ENCODE measurements around the gene BNC2.

- TF ChIP-seq, protein P1, sequence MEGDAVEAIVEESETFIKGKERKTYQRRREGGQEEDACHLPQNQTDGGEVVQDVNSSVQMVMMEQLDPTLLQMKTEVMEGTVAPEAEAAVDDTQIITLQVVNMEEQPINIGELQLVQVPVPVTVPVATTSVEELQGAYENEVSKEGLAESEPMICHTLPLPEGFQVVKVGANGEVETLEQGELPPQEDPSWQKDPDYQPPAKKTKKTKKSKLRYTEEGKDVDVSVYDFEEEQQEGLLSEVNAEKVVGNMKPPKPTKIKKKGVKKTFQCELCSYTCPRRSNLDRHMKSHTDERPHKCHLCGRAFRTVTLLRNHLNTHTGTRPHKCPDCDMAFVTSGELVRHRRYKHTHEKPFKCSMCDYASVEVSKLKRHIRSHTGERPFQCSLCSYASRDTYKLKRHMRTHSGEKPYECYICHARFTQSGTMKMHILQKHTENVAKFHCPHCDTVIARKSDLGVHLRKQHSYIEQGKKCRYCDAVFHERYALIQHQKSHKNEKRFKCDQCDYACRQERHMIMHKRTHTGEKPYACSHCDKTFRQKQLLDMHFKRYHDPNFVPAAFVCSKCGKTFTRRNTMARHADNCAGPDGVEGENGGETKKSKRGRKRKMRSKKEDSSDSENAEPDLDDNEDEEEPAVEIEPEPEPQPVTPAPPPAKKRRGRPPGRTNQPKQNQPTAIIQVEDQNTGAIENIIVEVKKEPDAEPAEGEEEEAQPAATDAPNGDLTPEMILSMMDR (IDR thresholded peaks at IDR 0.05), result no peak
- TF ChIP-seq POLR2AphosphoS5 (IDR thresholded peaks at IDR 0.05), result no peak
- TF ChIP-seq EP300 (IDR thresholded peaks at IDR 0.05), result no peak
- TF ChIP-seq POLR2A (IDR thresholded peaks at IDR 0.05), result no peak
Observed at GRCh38 chr9:16912197-16912596, 41.7 kb upstream of the BNC2 start.
